ENCODE results near the gene TTI1. TPM values are rescaled to one million over a fixed set of nuclear protein-coding genes. Genes with fewer than 3 reads are reported as not detected.
"Not testable (repeated sequence)": the region's sequence is repeated elsewhere in the genome, so short reads cannot be mapped to it uniquely, and the experiment has no call there.

TTI1 gene
- total and polyA plus RNA-seq, 8 donors: 3.1 to 27.2 (median 6.7) TPM

GRCh38 chr20:38018385-38018784, 14.9 kb downstream of the TTI1 start:
- Histone ChIP-seq H3K9me3 (peaks cover 0 to 16% (median 9%) of the 10 kb centered on the region in 4 donors), H3K27me3 (no peaks in the 10 kb centered on the region), H3K36me3 (peaks cover 8 to 48% (median 46%) of the 10 kb centered on the region in 4 donors), H3K27ac (no peak overlapping the region), H3K4me3 (no peak overlapping the region), H3K4me1 (peaks cover 0 to 26% (median 7%) of the 10 kb centered on the region in 4 donors)
- DNase-seq: no peak
- WGBS, 5 donors: 91 to 99% (median 97%) methylated on average over 2 of the region's 2 CpGs
- TF ChIP-seq POLR2A (IDR thresholded peaks at IDR 0.05) (no peak), POLR2AphosphoS5 (IDR thresholded peaks at IDR 0.05) (no peak), EP300 (IDR thresholded peaks at IDR 0.05) (no peak), CTCF (IDR thresholded peaks at IDR 0.05) (no peak)
- intact Hi-C loops (cut with DNase I; ENCODE audit: low total_unique reads): no loop called here

GRCh38 chr20:38017959-38018358, 15.3 kb downstream of the TTI1 start:
- Histone ChIP-seq H3K9me3 (peaks cover 0 to 16% (median 9%) of the 10 kb centered on the region in 4 donors), H3K27ac (no peak overlapping the region), H3K4me3 (no peak overlapping the region), H3K36me3 (peaks cover 11 to 52% (median 50%) of the 10 kb centered on the region in 4 donors), H3K4me1 (peaks cover 0 to 22% (median 3%) of the 10 kb centered on the region in 4 donors), H3K27me3 (no peaks in the 10 kb centered on the region)
- intact Hi-C loops (cut with DNase I; ENCODE audit: low total_unique reads): no loop called here
- TF ChIP-seq CTCF (IDR thresholded peaks at IDR 0.05) (no peak), POLR2A (IDR thresholded peaks at IDR 0.05) (no peak)
- DNase-seq: no peak
- 96 to 100% (median 98%) methylated on average over 1 of the region's 1 CpG for WGBS, 5 donors

- Histone ChIP-seq H3K9me3 (peaks cover 0 to 16% (median 7%) of the 10 kb centered on the region in 4 donors), H3K27me3 (no peaks in the 10 kb centered on the region), H3K4me1 (no peaks in the 10 kb centered on the region), H3K27ac (no peak overlapping the region), H3K4me3 (no peak overlapping the region), H3K36me3 (peaks cover 25 to 84% (median 78%) of the 10 kb centered on the region in 4 donors)
- WGBS, 5 donors: 71 to 100% (median 93%) methylated on average over 2 of the region's 2 CpGs
- intact Hi-C loops (cut with DNase I; ENCODE audit: low total_unique reads): no loop called here
- no peak for DNase-seq
- TF ChIP-seq POLR2AphosphoS5 (IDR thresholded peaks at IDR 0.05): no peak
Measured at GRCh38 chr20:38013887-38014286, 19.4 kb downstream of the TTI1 start.

- DNase-seq: no peak
- Histone ChIP-seq H3K4me3 (no peak overlapping the region), H3K36me3 (peaks cover 23 to 69% (median 64%) of the 10 kb centered on the region in 4 donors), H3K4me1 (no peaks in the 10 kb centered on the region), H3K9me3 (peaks cover 0 to under 1% (median 0%) of the 10 kb centered on the region in 4 donors), H3K27ac (no peak overlapping the region), H3K27me3 (no peaks in the 10 kb centered on the region)
- 93 to 97% (median 96%) methylated on average over 8 of the region's 8 CpGs for WGBS, 5 donors
- TF ChIP-seq CTCF (IDR thresholded peaks at IDR 0.05) (no peak), POLR2AphosphoS5 (IDR thresholded peaks at IDR 0.05) (no peak), EP300 (IDR thresholded peaks at IDR 0.05) (no peak), POLR2A (IDR thresholded peaks at IDR 0.05) (no peak)
- intact Hi-C loops (cut with DNase I; ENCODE audit: low total_unique reads): no loop called here
Measured at GRCh38 chr20:38012332-38012731, 20.9 kb downstream of the TTI1 start.

- intact Hi-C loops (cut with DNase I; ENCODE audit: low total_unique reads): no loop called here
- no peak for DNase-seq
- 93 to 95% (median 94%) methylated on average over 5 of the region's 5 CpGs for WGBS, 5 donors
- Histone ChIP-seq H3K27ac (no peak overlapping the region), H3K4me1 (no peaks in the 10 kb centered on the region), H3K9me3 (no peaks in the 10 kb centered on the region), H3K4me3 (no peak overlapping the region), H3K36me3 (peaks cover 22 to 69% (median 59%) of the 10 kb centered on the region in 4 donors), H3K27me3 (no peaks in the 10 kb centered on the region)
- TF ChIP-seq EP300 (IDR thresholded peaks at IDR 0.05): no peak
- TF ChIP-seq POLR2AphosphoS5 (IDR thresholded peaks at IDR 0.05): no peak
- no peak for TF ChIP-seq POLR2A (IDR thresholded peaks at IDR 0.05)
- no peak for TF ChIP-seq CTCF (IDR thresholded peaks at IDR 0.05)
Measured at GRCh38 chr20:38011696-38012095, 21.6 kb downstream of the TTI1 start.

- H3K4me3 ChIP-seq; DNase-seq; H3K27me3 ChIP-seq; intact Hi-C loops (cut with DNase I; ENCODE audit: low total_unique reads); H3K27ac ChIP-seq; H3K9me3 ChIP-seq; H3K4me1 ChIP-seq: not testable (repeated sequence)
- H3K36me3 ChIP-seq: peaks cover 22 to 72% (median 51%) of the 10 kb centered on the region in 4 donors
- 97 to 100% (median 98%) methylated on average over 5 of the region's 5 CpGs for WGBS, 5 donors
Measured at GRCh38 chr20:38009416-38009815, 23.8 kb downstream of the TTI1 start.

All from stomach (tissue), 9 donors.